ENCODE measurements around the gene RPIA. TPM values are rescaled to one million over a fixed set of nuclear protein-coding genes. Genes with fewer than 3 reads are reported as not detected.

RPIA gene
- total and polyA plus RNA-seq, 5 donors from 2014 or later = 24.2 to 51.9 (median 42.3) TPM

DNA sequence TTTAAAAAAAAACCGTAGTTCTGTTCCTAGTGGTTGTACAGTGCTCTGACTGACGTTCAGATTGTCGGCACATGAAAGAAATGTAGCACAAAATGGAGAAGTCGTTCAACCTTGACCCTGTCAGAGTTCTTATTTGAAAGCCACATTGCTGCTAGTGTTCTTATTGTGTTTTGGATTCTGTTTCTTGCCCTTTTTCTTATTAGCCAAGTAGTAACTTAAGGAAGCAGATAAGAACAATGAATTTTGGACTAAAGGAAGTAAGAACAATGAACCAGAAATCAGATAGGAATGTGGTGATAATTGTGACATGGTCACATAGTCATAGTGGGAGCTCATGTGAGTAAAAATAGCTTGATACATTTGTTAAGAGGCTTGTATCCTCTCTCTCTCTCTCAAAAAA is 45.9 kb downstream of the RPIA start:
- peak overlapping the region in 1 of 3 donors; percentile 78 for H3K27ac Mint-ChIP-seq
- no peaks in the 10 kb centered on the region for H3K4me1 ChIP-seq (ENCODE audit: control insufficient read depth, insufficient read depth, low read length, poor library complexity, severe bottlenecking)
- no peaks in the 10 kb centered on the region for H3K9me3 Mint-ChIP-seq
- H3K4me3 ChIP-seq (ENCODE audit: low read depth, low read length) = no peak overlapping the region
- H3K4me3 Mint-ChIP-seq = no peak overlapping the region
- H3K4me1 Mint-ChIP-seq = peaks cover 0 to 16% (median 10%) of the 10 kb centered on the region in 4 donors
- no peak overlapping the region for H3K27ac ChIP-seq (ENCODE audit: insufficient read depth, low read length, poor library complexity, severe bottlenecking)
- no peaks in the 10 kb centered on the region for H3K27me3 ChIP-seq (ENCODE audit: control insufficient read depth, insufficient read depth, low read length)
- DNase-seq = no peak
- no peak for ATAC-seq (ENCODE audit: low read depth in 2 of 2)
- H3K36me3 Mint-ChIP-seq = peaks cover 61% of the 10 kb centered on the region
- no peaks in the 10 kb centered on the region for H3K27me3 Mint-ChIP-seq
- no peaks in the 10 kb centered on the region for H3K9me3 ChIP-seq (ENCODE audit: control insufficient read depth in 2 of 2, low read length in 2 of 2)
- H3K36me3 ChIP-seq (ENCODE audit: control insufficient read depth, insufficient read depth, low read length) = peaks cover 46% of the 10 kb centered on the region

GRCh38 chr2:88738271-88738670 is 46.8 kb downstream of the RPIA start:
- no peak overlapping the region for H3K27ac ChIP-seq (ENCODE audit: insufficient read depth, low read length, poor library complexity, severe bottlenecking)
- no peak overlapping the region for H3K4me3 Mint-ChIP-seq
- H3K36me3 ChIP-seq (ENCODE audit: control insufficient read depth, insufficient read depth, low read length) = peaks cover 52% of the 10 kb centered on the region
- peak overlapping the region in 1 of 3 donors; percentile 78 for H3K27ac Mint-ChIP-seq
- no peaks in the 10 kb centered on the region for H3K27me3 Mint-ChIP-seq
- DNase-seq = no peak
- ATAC-seq (ENCODE audit: low read depth in 2 of 2) = no peak
- H3K4me3 ChIP-seq (ENCODE audit: low read depth, low read length) = no peak overlapping the region
- H3K27me3 ChIP-seq (ENCODE audit: control insufficient read depth, insufficient read depth, low read length) = no peaks in the 10 kb centered on the region
- H3K4me1 ChIP-seq (ENCODE audit: control insufficient read depth, insufficient read depth, low read length, poor library complexity, severe bottlenecking) = no peaks in the 10 kb centered on the region
- no peaks in the 10 kb centered on the region for H3K9me3 ChIP-seq (ENCODE audit: control insufficient read depth in 2 of 2, low read length in 2 of 2)
- H3K36me3 Mint-ChIP-seq = peaks cover 65% of the 10 kb centered on the region
- no peaks in the 10 kb centered on the region for H3K9me3 Mint-ChIP-seq
- H3K4me1 Mint-ChIP-seq = peaks cover 0 to 16% (median 6%) of the 10 kb centered on the region in 4 donors

GRCh38 chr2:88739985-88740600 is 48.6 kb downstream of the RPIA start:
- no peaks in the 10 kb centered on the region for H3K27me3 Mint-ChIP-seq
- peak; percentile 76 to 82 for ATAC-seq (ENCODE audit: low read depth in 2 of 2)
- H3K4me1 Mint-ChIP-seq = peaks cover 5 to 21% (median 9%) of the 10 kb centered on the region in 4 donors
- H3K27ac Mint-ChIP-seq = peak overlapping the region in 2 of 3 donors; percentile 10 to 47
- DNase-seq = peak; percentile 46 to 76 (median 67)
- Histone ChIP-seq H3K4me1 (ENCODE audit: control insufficient read depth, insufficient read depth, low read length, poor library complexity, severe bottlenecking) (no peaks in the 10 kb centered on the region), H3K27ac (ENCODE audit: insufficient read depth, low read length, poor library complexity, severe bottlenecking) (no peak overlapping the region), H3K9me3 (ENCODE audit: control insufficient read depth in 2 of 2, low read length in 2 of 2) (peaks cover 0 to under 1% of the 10 kb centered on the region in 2 experiments), H3K36me3 (ENCODE audit: control insufficient read depth, insufficient read depth, low read length) (peaks cover 68% of the 10 kb centered on the region), H3K27me3 (ENCODE audit: control insufficient read depth, insufficient read depth, low read length) (no peaks in the 10 kb centered on the region), H3K4me3 (ENCODE audit: low read depth, low read length) (no peak overlapping the region)
- peaks cover 72% of the 10 kb centered on the region for H3K36me3 Mint-ChIP-seq
- no peak overlapping the region for H3K4me3 Mint-ChIP-seq
- H3K9me3 Mint-ChIP-seq = peaks cover 0 to 5% (median 0%) of the 10 kb centered on the region in 7 donors

GRCh38 chr2:88746929-88747490 is 55.5 kb downstream of the RPIA start:
- H3K27ac ChIP-seq (ENCODE audit: insufficient read depth, low read length, poor library complexity, severe bottlenecking) = no peak overlapping the region
- no peaks in the 10 kb centered on the region for H3K27me3 Mint-ChIP-seq
- H3K27me3 ChIP-seq (ENCODE audit: control insufficient read depth, insufficient read depth, low read length) = no peaks in the 10 kb centered on the region
- peaks cover 0 to 22% (median 4%) of the 10 kb centered on the region in 7 donors for H3K9me3 Mint-ChIP-seq
- no peak for ATAC-seq (ENCODE audit: low read depth in 2 of 2)
- peaks cover 12 to 26% (median 18%) of the 10 kb centered on the region in 4 donors for H3K4me1 Mint-ChIP-seq
- peaks cover 90% of the 10 kb centered on the region for H3K36me3 Mint-ChIP-seq
- no peak overlapping the region for H3K4me3 Mint-ChIP-seq
- no peak overlapping the region for H3K4me3 ChIP-seq (ENCODE audit: low read depth, low read length)
- peak overlapping the region in 2 of 3 donors; percentile 32 to 89 for H3K27ac Mint-ChIP-seq
- H3K36me3 ChIP-seq (ENCODE audit: control insufficient read depth, insufficient read depth, low read length) = peaks cover 85% of the 10 kb centered on the region
- no peaks in the 10 kb centered on the region for H3K4me1 ChIP-seq (ENCODE audit: control insufficient read depth, insufficient read depth, low read length, poor library complexity, severe bottlenecking)
- DNase-seq = no peak
- H3K9me3 ChIP-seq (ENCODE audit: control insufficient read depth in 2 of 2, low read length in 2 of 2) = peaks cover 0 to 7% of the 10 kb centered on the region in 2 experiments

DNA sequence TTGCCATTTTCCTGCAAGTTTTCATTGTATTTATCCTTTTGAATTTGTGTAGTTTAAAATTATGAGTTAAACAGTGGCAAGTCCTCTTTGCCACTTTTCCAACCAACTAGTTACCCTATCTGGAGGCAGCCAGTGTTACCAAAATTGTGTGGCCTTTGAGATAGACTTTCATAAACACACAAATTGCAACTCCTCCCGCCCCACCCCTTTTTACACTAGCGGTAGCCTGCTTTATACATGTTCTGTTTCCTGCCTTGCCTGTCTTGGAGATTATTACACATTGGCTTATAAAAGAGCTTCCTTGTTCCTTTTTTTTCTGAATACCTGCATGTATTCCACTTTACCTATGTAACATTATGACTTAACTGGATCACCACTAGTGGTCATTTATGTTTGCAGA is 56.5 kb downstream of the RPIA start:
- peak in 1 of 3 donors; percentile 21 for DNase-seq
- Mint-ChIP-seq H3K9me3 (peaks cover 0 to 22% (median 4%) of the 10 kb centered on the region in 7 donors), H3K27me3 (no peaks in the 10 kb centered on the region), H3K4me1 (peaks cover 15 to 29% (median 21%) of the 10 kb centered on the region in 4 donors), H3K27ac (peak overlapping the region in 2 of 3 donors; percentile 60 to 89), H3K36me3 (peaks cover 88% of the 10 kb centered on the region), H3K4me3 (peak overlapping the region in 1 of 4 donors; percentile 46)
- H3K4me1 ChIP-seq (ENCODE audit: control insufficient read depth, insufficient read depth, low read length, poor library complexity, severe bottlenecking) = no peaks in the 10 kb centered on the region
- H3K9me3 ChIP-seq (ENCODE audit: control insufficient read depth in 2 of 2, low read length in 2 of 2) = peaks cover 0 to 7% of the 10 kb centered on the region in 2 experiments
- H3K27ac ChIP-seq (ENCODE audit: insufficient read depth, low read length, poor library complexity, severe bottlenecking) = no peak overlapping the region
- no peak overlapping the region for H3K4me3 ChIP-seq (ENCODE audit: low read depth, low read length)
- H3K36me3 ChIP-seq (ENCODE audit: control insufficient read depth, insufficient read depth, low read length) = peaks cover 84% of the 10 kb centered on the region
- no peak for ATAC-seq (ENCODE audit: low read depth in 2 of 2)
- H3K27me3 ChIP-seq (ENCODE audit: control insufficient read depth, insufficient read depth, low read length) = no peaks in the 10 kb centered on the region

DNA sequence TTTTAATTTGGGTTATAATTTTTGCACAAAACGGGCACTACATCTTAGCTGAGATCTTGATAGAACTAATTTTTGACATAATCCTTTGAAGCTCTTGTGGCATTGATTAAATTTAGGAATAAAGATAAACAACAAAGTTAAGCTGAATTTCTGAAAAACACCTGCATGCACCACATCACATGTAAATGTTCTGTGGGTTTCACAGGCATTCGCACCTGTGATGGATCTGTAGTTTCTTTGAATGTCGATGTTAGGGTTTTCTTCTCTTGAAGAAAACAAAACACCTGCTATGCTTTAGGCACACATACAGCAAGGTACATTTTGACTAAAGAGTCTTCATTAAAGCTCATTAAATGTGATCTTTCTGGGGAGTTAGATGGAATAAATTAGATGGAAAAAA is 60.3 kb downstream of the RPIA start:
- Histone ChIP-seq H3K4me1 (ENCODE audit: control insufficient read depth, insufficient read depth, low read length, poor library complexity, severe bottlenecking) (peaks cover 12% of the 10 kb centered on the region), H3K36me3 (ENCODE audit: control insufficient read depth, insufficient read depth, low read length) (peaks cover 53% of the 10 kb centered on the region), H3K27ac (ENCODE audit: insufficient read depth, low read length, poor library complexity, severe bottlenecking) (no peak overlapping the region), H3K27me3 (ENCODE audit: control insufficient read depth, insufficient read depth, low read length) (no peaks in the 10 kb centered on the region), H3K4me3 (ENCODE audit: low read depth, low read length) (no peak overlapping the region), H3K9me3 (ENCODE audit: control insufficient read depth in 2 of 2, low read length in 2 of 2) (no peaks in the 10 kb centered on the region)
- Mint-ChIP-seq H3K27ac (peak overlapping the region; percentile 26 to 95 (median 80)), H3K27me3 (no peaks in the 10 kb centered on the region), H3K36me3 (peaks cover 54% of the 10 kb centered on the region), H3K4me1 (peaks cover 14 to 50% (median 27%) of the 10 kb centered on the region in 4 donors), H3K4me3 (peak overlapping the region in 1 of 4 donors; percentile 19), H3K9me3 (peaks cover 0 to 3% (median 0%) of the 10 kb centered on the region in 7 donors)
- no peak for ATAC-seq (ENCODE audit: low read depth in 2 of 2)
- peak in 2 of 3 donors; percentile 18 to 51 for DNase-seq

DNA sequence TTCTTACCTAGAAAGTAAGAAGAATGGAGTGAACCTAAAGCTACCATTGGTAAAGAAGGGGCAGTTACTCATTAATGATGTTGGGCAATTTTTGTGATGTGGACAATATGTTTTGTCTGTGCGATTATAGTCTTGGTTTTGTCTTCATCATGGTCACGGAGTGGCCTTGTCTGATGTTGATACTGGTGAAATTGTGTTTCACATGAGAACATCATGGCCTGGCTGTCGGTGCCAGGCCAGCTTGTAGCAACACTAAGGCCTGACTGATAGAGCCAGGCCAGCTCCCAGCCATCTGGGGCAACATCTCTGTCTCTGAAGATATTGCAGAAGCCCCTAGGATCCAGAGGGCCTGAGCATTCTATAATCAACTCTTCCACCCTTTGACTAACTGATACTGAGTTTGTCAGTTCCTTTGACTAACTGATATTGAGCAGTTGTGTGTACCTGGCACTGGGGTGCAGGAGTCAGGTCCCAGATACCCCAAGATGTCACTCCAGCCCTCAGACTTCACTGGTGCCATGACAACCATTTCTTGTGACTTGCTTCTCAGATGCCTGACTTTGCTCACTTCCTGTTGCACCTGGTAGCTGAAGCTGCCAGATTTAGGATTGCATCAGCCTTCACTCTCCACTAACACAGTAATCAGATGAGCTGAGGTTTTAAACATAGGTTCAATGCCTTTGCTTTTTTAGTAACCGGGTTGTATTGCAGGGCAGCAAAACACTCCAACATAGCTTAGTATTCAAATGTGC is 62.5 kb downstream of the RPIA start:
- Mint-ChIP-seq H3K27ac (peak overlapping the region; percentile 80 to 96 (median 95)), H3K4me1 (peaks cover 14 to 42% (median 19%) of the 10 kb centered on the region in 4 donors), H3K36me3 (peaks cover 41% of the 10 kb centered on the region), H3K9me3 (peaks cover 0 to 13% (median 3%) of the 10 kb centered on the region in 7 donors), H3K27me3 (no peaks in the 10 kb centered on the region), H3K4me3 (peak overlapping the region in 3 of 4 donors; percentile 20 to 58 (median 39))
- ATAC-seq (ENCODE audit: low read depth in 2 of 2) (peak; percentile 77 to 90), DNase-seq (peak in 2 of 3 donors; percentile 66 to 77)
- Histone ChIP-seq H3K36me3 (ENCODE audit: control insufficient read depth, insufficient read depth, low read length) (peaks cover 37% of the 10 kb centered on the region), H3K27me3 (ENCODE audit: control insufficient read depth, insufficient read depth, low read length) (no peaks in the 10 kb centered on the region), H3K27ac (ENCODE audit: insufficient read depth, low read length, poor library complexity, severe bottlenecking) (peak overlapping the region; percentile 57), H3K4me3 (ENCODE audit: low read depth, low read length) (peak overlapping the region; percentile 4), H3K4me1 (ENCODE audit: control insufficient read depth, insufficient read depth, low read length, poor library complexity, severe bottlenecking) (peaks cover 12% of the 10 kb centered on the region), H3K9me3 (ENCODE audit: control insufficient read depth in 2 of 2, low read length in 2 of 2) (peaks cover 3 to 7% of the 10 kb centered on the region in 2 experiments)
